ENCODE measurements around the gene GTF3C1. TPM values are rescaled to one million over a fixed set of nuclear protein-coding genes. Genes with fewer than 3 reads are reported as not detected.

GTF3C1 gene
- polyA plus RNA-seq, 3 donors = 78.2 to 95.5 (median 92.4) TPM

DNA sequence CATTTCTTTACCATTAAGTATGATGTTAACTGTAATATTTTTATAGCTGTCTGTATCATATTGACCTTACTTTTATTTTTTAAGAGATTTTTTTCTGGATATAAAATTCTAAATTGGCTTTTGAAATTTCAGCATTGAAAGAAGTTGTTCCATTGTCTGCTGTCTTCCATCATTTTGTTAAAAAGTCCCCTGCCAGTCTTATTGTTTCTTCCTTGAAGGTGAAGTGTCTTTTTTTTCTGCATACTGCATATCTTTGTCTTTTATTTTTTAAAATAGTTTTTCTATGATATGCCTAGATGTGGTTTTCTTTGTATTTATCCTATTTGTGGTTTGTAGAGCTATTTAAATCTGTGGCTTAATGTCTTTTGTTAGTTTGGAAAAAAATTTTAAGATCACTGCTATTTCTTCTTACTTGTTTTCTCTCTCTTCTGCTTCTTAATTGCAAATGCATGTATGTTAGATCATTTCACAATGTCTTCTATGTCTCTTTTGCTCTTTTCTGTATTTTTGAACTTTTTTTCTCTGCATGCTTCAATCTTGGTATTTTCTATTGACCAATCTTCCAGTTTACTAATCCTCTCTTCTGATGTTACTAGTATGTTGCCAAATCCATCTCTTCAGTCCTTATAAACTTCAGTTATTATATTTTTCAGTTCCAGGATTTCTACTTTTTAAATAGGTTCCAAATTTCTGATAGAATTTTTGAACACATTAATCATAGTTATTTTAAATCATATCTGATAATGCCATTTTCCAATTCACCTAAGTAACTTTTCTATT is 127.6 kb downstream of the GTF3C1 start:
- no peak for DNase-seq (ENCODE audit: extremely low read depth in 1 of 11, low read depth in 9 of 11, low spot score in 4 of 11)

DNA sequence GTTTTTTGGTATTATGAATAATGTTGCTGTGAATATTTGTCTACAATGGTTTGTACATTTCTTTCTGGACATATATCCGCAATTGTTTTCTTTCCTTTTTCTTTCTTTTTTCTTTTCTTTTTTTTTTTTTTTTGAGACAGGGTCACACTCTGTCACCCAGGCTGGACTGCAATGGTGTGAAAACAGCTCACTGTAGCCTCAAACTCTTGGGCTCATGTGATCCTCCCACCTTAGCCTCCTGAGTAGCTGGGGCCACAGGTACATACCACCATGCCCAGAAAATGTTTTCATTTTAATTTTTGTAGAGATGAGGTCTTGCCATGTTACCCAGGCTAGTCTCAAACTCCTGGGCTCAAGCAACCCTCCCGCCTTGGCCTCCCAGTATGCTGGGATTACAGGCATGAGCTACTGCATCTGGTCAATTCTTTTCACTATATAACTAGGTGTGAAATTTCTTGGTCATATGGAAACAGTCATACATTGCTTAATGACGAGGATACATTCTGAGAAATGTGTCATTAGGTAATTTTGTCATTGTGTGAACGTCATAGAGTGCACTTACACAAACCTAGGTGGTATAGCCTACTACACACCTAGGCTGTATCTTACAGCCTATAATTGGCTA is 132.6 kb downstream of the GTF3C1 start:
- no peak for DNase-seq (ENCODE audit: extremely low read depth in 1 of 11, low read depth in 9 of 11, low spot score in 4 of 11)

DNA sequence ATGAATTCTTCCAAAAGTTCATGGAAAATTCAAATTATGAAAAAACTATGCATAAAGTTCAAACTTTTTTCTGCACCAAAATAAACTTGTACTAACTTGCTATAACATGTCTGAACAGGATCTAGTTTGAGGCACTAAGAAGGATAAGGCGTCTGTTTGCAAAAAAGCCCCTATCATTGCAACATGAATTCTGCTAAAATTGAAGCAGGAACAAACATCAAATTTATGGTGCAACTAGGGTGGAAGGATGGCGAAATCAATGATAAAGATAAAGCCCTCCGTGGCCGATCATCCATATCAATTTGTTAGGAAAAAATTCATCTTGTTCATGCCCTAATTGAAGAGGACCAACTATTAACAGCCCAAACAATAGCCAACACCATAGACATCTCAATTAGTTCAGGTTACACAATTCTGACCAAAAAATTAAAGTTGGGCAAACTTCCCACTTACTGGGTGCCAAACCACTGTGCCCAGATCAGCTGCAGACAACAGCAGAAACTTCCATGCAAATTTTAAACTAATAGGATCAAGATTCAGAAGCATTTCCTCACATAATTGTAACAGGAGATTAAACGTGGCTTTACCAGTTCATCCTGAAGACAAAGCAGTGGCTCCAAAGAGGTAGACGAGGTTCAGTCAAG is 134.8 kb downstream of the GTF3C1 start:
- no peak for DNase-seq (ENCODE audit: extremely low read depth in 1 of 11, low read depth in 9 of 11, low spot score in 4 of 11)

GRCh38 chr16:27413956-27414355 is 135.8 kb downstream of the GTF3C1 start:
- no peak for DNase-seq (ENCODE audit: extremely low read depth in 1 of 11, low read depth in 9 of 11, low spot score in 4 of 11)

DNA sequence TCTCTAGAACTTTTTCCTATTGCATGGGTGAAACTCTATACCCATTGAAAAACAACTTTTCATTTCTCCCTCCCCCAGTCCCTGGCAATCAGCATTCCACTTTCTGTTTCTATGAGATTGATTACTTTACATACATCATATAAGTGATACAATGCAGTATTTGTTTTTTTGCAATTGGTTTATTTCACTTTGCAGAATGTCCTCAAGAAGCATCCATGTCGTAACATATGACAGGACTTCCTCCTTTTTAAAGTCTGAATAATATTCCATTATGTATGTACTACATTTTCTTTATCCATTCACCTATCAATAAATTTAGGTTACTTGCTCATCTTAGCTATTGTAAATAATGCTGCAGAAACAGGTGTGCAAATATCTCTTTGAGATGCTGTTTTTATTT is 139.0 kb downstream of the GTF3C1 start:
- DNase-seq (ENCODE audit: extremely low read depth in 1 of 11, low read depth in 9 of 11, low spot score in 4 of 11) = no peak

Other genes with a start within 250 kb of the GTF3C1 start
- 10 to 100 TPM; 15.5 to 25.4 (median 17.2) TPM for gene IL4R, start 235.9 kb downstream of the GTF3C1 start, polyA plus RNA-seq (ENCODE audit: insufficient read length in 3 of 3)
- under 1 TPM; 0.14 to 0.32 (median 0.17) TPM for gene IL21R, start 147.7 kb downstream of the GTF3C1 start, polyA plus RNA-seq (ENCODE audit: insufficient read length in 3 of 3)
- 10 to 100 TPM; 19.7 to 27.6 (median 23.3) TPM for gene KATNIP, start 231 bp upstream of the GTF3C1 start, polyA plus RNA-seq (ENCODE audit: insufficient read length in 3 of 3)